ENCODE data around the gene ACOT13.

GRCh38 chr6:24619661-24620060 lies 47.2 kb upstream of the ACOT13 start:
- TF ChIP-seq EZH2 (IDR thresholded peaks at IDR 0.05; ENCODE audit: borderline replicate concordance, insufficient read depth, low read depth, low read length, poor library complexity, severe bottlenecking) (no peak), CTCF (IDR thresholded peaks at IDR 0.05) (no peak)
